ENCODE measurements around the gene SPECC1L.
"Not testable (repeated sequence)": the region's sequence is repeated elsewhere in the genome, so short reads cannot be mapped to it uniquely, and the experiment has no call there.

Gene SPECC1L

DNA sequence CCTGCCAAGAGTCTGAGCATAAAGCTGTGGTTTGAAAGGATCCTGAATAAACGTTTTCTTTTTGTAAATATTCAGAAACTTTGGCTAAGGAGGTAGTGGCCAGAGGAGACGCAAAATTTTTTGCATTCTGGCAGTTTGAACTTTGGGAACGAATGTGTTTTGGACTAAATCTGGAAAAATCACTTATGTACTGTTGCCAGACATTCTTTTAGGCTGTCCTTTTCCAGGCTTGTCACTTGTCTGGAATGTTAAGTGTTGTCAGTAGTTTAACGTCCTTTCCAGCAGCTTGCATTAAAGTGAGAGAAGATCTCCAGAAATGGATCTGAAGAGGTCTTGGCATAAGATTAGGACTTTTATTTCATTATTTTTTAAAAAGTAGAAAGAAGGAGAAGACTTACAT lies 18.5 kb downstream of the SPECC1L start:
- no peak for DNase-seq

GRCh38 chr22:24289741-24290163 lies 19.1 kb downstream of the SPECC1L start:
- no peak for DNase-seq

- no peak for DNase-seq
Measured at GRCh38 chr22:24290459-24290858, 19.8 kb downstream of the SPECC1L start.

- DNase-seq: no peak
Measured at GRCh38 chr22:24291515-24292201, 21.0 kb downstream of the SPECC1L start.

GRCh38 chr22:24292202-24292830 lies 21.7 kb downstream of the SPECC1L start:
- not testable (repeated sequence) for DNase-seq

GRCh38 chr22:24294913-24295312 lies 24.3 kb downstream of the SPECC1L start:
- not testable (repeated sequence) for DNase-seq

DNA sequence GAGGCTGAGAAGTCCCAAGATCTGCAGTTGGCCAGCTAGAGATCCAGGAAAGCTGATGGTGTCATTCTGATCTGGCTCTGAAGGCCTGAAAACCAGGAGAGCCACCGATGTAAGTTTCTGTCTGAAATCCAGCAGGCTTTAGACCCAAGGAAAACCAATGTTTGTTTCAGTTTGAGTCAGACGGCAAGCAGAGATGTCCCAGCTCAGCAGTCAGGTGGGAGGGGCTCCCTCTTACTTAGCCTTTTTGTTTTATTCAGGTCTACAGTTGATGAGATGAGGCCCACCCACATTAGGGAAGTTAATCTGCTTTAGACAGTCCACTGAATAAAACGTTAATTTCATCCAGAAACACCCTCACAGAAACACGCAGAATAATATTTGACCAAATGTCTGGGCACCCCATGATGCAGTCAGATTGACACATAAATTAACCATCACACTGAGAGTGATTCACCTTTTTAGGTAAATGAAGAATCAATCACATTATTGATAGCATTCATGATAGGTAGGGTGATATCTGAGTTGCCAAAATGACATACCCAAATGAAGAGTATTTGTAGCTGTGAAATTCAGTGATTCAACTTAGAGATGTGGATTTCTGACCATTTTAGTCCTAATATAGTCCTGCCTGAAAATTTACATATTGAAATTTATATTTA lies 28.0 kb downstream of the SPECC1L start:
- not testable (repeated sequence) for DNase-seq

DNA sequence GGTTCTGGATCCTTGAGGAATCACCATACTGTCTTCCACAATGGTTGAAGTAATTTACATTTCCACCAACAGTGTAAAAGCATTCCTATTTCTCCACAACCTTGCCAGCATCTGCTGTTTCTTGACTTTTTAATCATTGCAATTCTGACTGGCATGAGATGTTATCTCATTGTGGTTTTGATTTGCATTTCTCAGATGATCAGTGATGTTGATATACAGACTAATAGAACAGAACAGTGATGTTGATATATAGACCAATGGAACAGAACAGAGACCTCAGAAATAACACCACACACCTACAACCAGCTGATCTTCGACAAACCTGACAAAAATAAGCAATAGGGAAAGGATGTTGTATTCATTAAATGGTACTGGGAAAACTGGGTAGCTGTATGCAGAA lies 29.9 kb downstream of the SPECC1L start:
- not testable (repeated sequence) for DNase-seq

DNA sequence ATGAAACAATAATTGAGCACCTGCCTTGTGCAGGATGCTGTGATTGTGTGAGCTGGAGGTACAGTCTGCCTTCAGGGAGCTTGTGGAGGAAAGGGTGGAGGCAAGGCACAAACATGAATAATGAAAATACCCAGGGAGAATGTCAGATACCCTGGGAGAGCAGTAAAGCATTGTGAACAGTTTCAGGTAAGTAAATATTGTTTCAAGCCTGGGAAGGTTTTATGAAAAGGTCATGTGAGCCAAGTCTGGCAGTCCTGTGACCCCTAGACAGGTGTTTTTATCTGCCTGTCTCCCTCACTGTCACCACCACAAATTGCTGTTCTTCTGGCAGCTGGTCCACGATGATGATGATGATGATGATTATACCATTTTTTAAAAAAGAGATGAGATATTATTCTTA lies 32.0 kb downstream of the SPECC1L start:
- DNase-seq: no peak

DNA sequence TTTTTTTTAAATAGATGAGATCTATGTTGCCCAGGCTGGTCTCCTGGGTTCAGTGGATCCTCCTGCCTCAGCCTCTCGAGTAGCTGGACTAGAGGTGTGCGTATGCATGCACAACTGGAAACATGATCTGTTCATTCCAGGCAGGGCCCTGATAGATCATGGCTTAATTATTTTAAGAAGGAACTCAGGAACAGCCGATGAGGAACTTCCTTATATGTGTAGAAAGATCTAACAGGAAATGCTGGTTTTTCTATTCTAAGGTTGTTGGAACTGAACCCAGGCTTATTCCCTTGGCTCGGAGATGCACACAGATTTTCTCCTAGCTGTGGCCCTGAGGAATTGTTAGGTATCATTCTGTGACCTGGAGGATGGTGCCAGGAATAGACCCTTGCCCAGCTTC lies 32.4 kb downstream of the SPECC1L start:
- no peak for DNase-seq

GRCh38 chr22:24304062-24304675 lies 33.5 kb downstream of the SPECC1L start:
- no peak for DNase-seq

GRCh38 chr22:24305260-24305692 lies 34.6 kb downstream of the SPECC1L start:
- no peak for DNase-seq

DNA sequence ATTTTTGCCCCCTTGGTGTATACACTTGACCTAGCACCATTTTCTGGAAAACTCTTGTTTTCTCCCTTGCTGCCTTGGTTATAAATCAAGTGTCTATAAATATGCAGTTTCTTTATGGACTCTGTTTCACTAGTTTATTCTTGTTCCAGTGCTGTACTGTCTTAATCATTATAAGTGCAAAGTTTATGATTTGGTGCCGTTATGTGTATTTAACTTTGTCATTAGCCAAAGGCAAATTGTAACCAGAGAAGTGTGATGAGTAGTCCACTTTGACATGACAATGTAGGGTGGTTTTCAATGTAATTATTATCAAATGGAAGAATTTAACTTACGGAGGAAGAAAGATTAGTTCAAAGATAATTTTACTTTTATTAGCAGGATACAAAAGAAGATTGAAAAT lies 40.3 kb downstream of the SPECC1L start:
- no peak for DNase-seq

- no peak for DNase-seq
Measured at GRCh38 chr22:24315367-24315966, 44.8 kb downstream of the SPECC1L start.

- DNase-seq: not testable (repeated sequence)
Measured at GRCh38 chr22:24316264-24316663, 45.6 kb downstream of the SPECC1L start.

- DNase-seq: not testable (repeated sequence)
Measured at GRCh38 chr22:24317511-24317910, 46.9 kb downstream of the SPECC1L start.

DNA sequence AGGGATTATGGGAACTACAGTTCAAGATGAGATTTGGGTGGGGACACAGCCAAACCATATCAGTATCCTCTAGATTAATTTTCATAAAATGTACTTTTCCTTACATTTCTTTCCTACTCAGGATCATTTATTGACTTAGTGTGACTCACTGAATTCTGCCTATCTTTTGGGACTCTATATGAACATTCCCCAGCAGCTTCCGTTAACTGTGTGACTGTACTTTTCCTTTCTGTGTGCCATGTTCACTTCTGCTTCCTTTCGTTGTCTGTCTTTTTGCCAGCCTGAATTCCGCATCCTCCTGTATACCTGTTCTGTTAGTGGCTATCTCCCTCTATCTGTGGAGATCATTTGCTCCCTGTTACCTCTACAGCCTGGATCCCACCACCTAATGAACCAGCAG lies 48.8 kb downstream of the SPECC1L start:
- DNase-seq: no peak

- no peak for DNase-seq
Measured at GRCh38 chr22:24321999-24322398, 51.4 kb downstream of the SPECC1L start.

DNA sequence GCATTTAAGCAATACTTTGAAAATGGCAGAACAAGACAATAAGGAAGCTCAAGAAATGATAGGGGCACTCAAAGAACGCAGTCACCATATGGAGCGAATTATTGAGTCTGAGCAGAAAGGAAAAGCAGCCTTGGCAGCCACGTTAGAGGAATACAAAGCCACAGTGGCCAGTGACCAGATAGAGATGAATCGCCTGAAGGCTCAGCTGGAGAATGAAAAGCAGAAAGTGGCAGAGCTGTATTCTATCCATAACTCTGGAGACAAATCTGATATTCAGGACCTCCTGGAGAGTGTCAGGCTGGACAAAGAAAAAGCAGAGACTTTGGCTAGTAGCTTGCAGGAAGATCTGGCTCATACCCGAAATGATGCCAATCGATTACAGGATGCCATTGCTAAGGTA lies 51.9 kb downstream of the SPECC1L start:
- no peak for DNase-seq

- no peak for DNase-seq
Measured at GRCh38 chr22:24323233-24323632, 52.6 kb downstream of the SPECC1L start.

DNA sequence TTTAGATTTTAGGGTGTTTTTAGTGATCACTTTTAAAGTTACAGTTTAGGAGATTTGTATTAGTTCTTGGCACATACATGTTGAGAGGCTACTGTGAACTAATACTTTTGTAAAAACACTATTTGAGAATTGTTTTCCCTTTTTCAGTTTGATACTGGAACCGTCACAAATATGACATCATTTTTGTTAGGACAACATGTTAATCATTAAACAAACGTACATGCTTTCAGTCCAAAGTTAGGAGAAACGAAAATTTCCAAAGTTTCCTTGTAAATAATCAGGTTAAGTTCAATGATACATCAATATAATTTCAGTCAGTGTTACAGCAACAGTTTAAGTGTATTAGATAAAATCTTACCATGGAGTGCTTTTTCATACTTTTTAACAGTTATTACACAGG lies 53.1 kb downstream of the SPECC1L start:
- DNase-seq: no peak

DNA sequence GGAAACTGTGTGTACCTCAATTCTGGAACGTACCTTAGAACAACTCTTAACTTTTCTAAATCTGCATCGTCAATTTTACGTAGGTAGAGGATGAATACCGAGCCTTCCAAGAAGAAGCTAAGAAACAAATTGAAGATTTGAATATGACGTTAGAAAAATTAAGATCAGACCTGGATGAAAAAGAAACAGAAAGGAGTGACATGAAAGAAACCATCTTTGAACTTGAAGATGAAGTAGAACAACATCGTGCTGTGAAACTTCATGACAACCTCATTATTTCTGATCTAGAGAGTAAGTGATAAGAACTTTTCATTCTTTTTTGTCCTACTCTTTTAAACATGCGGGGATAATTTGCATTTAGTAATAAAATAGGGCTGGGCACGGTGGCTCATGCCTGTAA lies 53.5 kb downstream of the SPECC1L start:
- no peak for DNase-seq

- DNase-seq: no peak
Measured at GRCh38 chr22:24325105-24325757, 54.6 kb downstream of the SPECC1L start.

Data from stimulated activated CD4-positive, alpha-beta T cell treated with anti-CD3 and anti-CD28 coated beads, Interleukin-4, amount 100 ng/mL, for 1 hour (primary cell).